ENCODE measurements around the gene SP5. TPM values are rescaled to one million over a fixed set of nuclear protein-coding genes. Genes with fewer than 3 reads are reported as not detected.

SP5 gene
- total and polyA plus RNA-seq, 8 donors: 2.8 to 12.6 (median 8.5) TPM

GRCh38 chr2:170716851-170717598 is 1.9 kb downstream of the SP5 start:
- peak; percentile 4 for ATAC-seq
- peak; percentile 38 to 68 for TF ChIP-seq CTCF (IDR thresholded peaks at IDR 0.05)
- Histone ChIP-seq H3K9me3 (no peaks in the 10 kb centered on the region), H3K36me3 (no peaks in the 10 kb centered on the region), H3K4me1 (peaks cover 10 to 40% of the 10 kb centered on the region in 2 donors), H3K27me3 (peaks cover 52 to 98% of the 10 kb centered on the region in 2 donors), H3K4me3 (peak overlapping the region in 1 of 2 donors; percentile 57), H3K27ac (no peak overlapping the region)
- intact Hi-C loops (cut with DNase I): no loop called here
- DNase-seq: peak in 2 of 4 donors; percentile 68 to 85

- H3K4me1 ChIP-seq: peaks cover 10 to 36% of the 10 kb centered on the region in 2 donors
- intact Hi-C loops (cut with DNase I): no loop called here
- TF ChIP-seq CTCF (IDR thresholded peaks at IDR 0.05): no peak
- H3K27me3 ChIP-seq: peaks cover 49 to 95% of the 10 kb centered on the region in 2 donors
- H3K36me3 ChIP-seq: no peaks in the 10 kb centered on the region
- H3K9me3 ChIP-seq: no peaks in the 10 kb centered on the region
- H3K27ac ChIP-seq: no peak overlapping the region
- DNase-seq (no peak), ATAC-seq (no peak)
- H3K4me3 ChIP-seq: peak overlapping the region in 1 of 2 donors; percentile 57
These were observed 2.4 kb downstream of the SP5 start for GRCh38 chr2:170717599-170717963.

GRCh38 chr2:170717991-170718589 is 3.0 kb downstream of the SP5 start:
- intact Hi-C loops (cut with DNase I): no loop called here
- ATAC-seq: no peak

GRCh38 chr2:170719810-170720209 is 4.7 kb downstream of the SP5 start:
- no peak for ATAC-seq
- TF ChIP-seq CTCF (IDR thresholded peaks at IDR 0.05): no peak
- no peak for DNase-seq
- Histone ChIP-seq H3K27ac (no peak overlapping the region), H3K4me3 (no peak overlapping the region), H3K27me3 (peaks cover 30 to 89% of the 10 kb centered on the region in 2 donors), H3K9me3 (no peaks in the 10 kb centered on the region), H3K4me1 (peaks cover 10 to 24% of the 10 kb centered on the region in 2 donors), H3K36me3 (no peaks in the 10 kb centered on the region)
- intact Hi-C loops (cut with DNase I): no loop called here

More at GRCh38 chr2:170717991-170718589, 3.0 kb downstream of the SP5 start:
- Histone ChIP-seq H3K9me3 (no peaks in the 10 kb centered on the region), H3K27ac (no peak overlapping the region), H3K36me3 (no peaks in the 10 kb centered on the region), H3K4me1 (peaks cover 10 to 36% of the 10 kb centered on the region in 2 donors), H3K4me3 (no peak overlapping the region), H3K27me3 (peaks cover 43 to 95% of the 10 kb centered on the region in 2 donors)
- TF ChIP-seq CTCF (IDR thresholded peaks at IDR 0.05): no peak
- DNase-seq: no peak

- H3K27ac ChIP-seq: no peak overlapping the region
- no peak overlapping the region for H3K4me3 ChIP-seq
- H3K36me3 ChIP-seq: no peaks in the 10 kb centered on the region
- intact Hi-C loops (cut with DNase I): no loop called here
- peaks cover 13 to 75% of the 10 kb centered on the region in 2 donors for H3K27me3 ChIP-seq
- no peak for TF ChIP-seq CTCF (IDR thresholded peaks at IDR 0.05)
- H3K9me3 ChIP-seq: no peaks in the 10 kb centered on the region
- ATAC-seq: no peak
- no peak for DNase-seq
- peaks cover 3 to 7% of the 10 kb centered on the region in 2 donors for H3K4me1 ChIP-seq
These were observed 6.5 kb downstream of the SP5 start for GRCh38 chr2:170721678-170722077.
